HCT116 (cell line): ENCODE results near the gene PLD3. TPM values are rescaled to one million over a fixed set of nuclear protein-coding genes. Genes with fewer than 3 reads are reported as not detected.

Source experiments
- ATAC-seq: fragments of 200-7000 bp; cut with Tn5 transposase; 2 replicates; pipeline ENCODE4 v1.9.1; 2020; ENCODE audit warnings: mild to moderate bottlenecking, moderate library complexity
- BruUV-seq: library from RNA; stranded (reverse); fragments of 400-500 nt; replicated peaks from 2 replicates; lab custom pipeline; 2021; lab: Mats Ljungman, UMichigan
- CTCF ChIA-PET: fragments of 300-600 bp; sonication (Branson Sonifier 250); formaldehyde crosslinking; loops from one replicate; lab custom pipeline; 2021; ENCODE audit warnings: antibody characterized with exemption; lab: Charles Lee
- POLR2A ChIA-PET: fragments of 300-600, 350-600 bp; sonication (Branson Sonifier 250); formaldehyde crosslinking; loops from one replicate; lab custom pipeline; 2021; ENCODE audit warnings: antibody characterized with exemption; lab: Charles Lee
- RAD21 ChIA-PET, 2 experiments: fragments of 300-600 bp; sonication (Branson Sonifier 250); formaldehyde crosslinking; loops; one replicate each; lab custom pipeline; 2023; ENCODE audit warnings: low total read pairs in 2 of 2; ENCODE audit not compliant: uncharacterized antibody in 2 of 2, unreplicated experiment in 2 of 2, low non-redundant PET in 1 of 2; lab: Charles Lee
- DNase-seq: peaks from one replicate; pipeline ENCODE4 v3.0.0-alpha.2; 2010; ENCODE audit warnings: low read depth, low spot score
- H2AFZ ChIP-seq: fragments of 200-600 bp; shearing (Covaris generic), sonication (generic); 2 replicates; pipeline ENCODE4 v1.6.1; 2017; ENCODE audit warnings: low read depth, mixed run types, mixed read lengths, antibody characterized with exemption, low read length; ENCODE audit not compliant: poor library complexity, severe bottlenecking
- H3K27ac ChIP-seq: 2 replicates; pipeline ENCODE4 v1.5.1; 2012; ENCODE audit warnings: low read depth, low read length
- H3K27me3 ChIP-seq: fragments of 200-600 bp; sonication (generic); 2 replicates; pipeline ENCODE4 v1.6.1; 2016; ENCODE audit warnings: mixed run types, low read length, mixed read lengths; ENCODE audit not compliant: insufficient read depth
- H3K36me3 ChIP-seq, 2 experiments: fragments of 200-500 bp in 1 of 2; fragments of 200-600 bp in 1 of 2; sonication (Bioruptor generic) in 1 of 2; sonication (generic) in 1 of 2; 2 replicates each; pipeline versions ENCODE4 v1.5.1 to v1.6.1; 2014 to 2016; ENCODE audit warnings: low read length in 2 of 2, inconsistent platforms in 1 of 2, mixed read lengths in 1 of 2, mixed run types in 1 of 2; ENCODE audit not compliant: insufficient read depth in 2 of 2, control insufficient read depth in 1 of 2
- H3K4me1 ChIP-seq, 2 experiments: fragments of 200-600 bp in 1 of 2; sonication (generic) in 1 of 2; 2 replicates each; pipeline versions ENCODE4 v1.5.1 to v1.6.1; 2012 to 2017; ENCODE audit warnings: low read length in 2 of 2, inconsistent platforms in 1 of 2, mild to moderate bottlenecking in 1 of 2, mixed read lengths in 1 of 2, mixed run types in 1 of 2, moderate library complexity in 1 of 2; ENCODE audit not compliant: insufficient read depth in 2 of 2, control insufficient read depth in 1 of 2
- H3K4me2 ChIP-seq: fragments of 200-600 bp; sonication (generic); 2 replicates; pipeline ENCODE4 v1.6.1; 2017; ENCODE audit warnings: mixed run types, low read length, mixed read lengths
- H3K4me3 ChIP-seq, 2 experiments: fragments of 200-600 bp in 1 of 2; sonication (generic) in 1 of 2; replicated peaks in 1 of 2; 2 replicates each; pipeline ENCODE4 v1.5.1; 2011 to 2016; ENCODE audit warnings: low read length in 2 of 2, control low read depth in 1 of 2, low read depth in 1 of 2, mild to moderate bottlenecking in 1 of 2, mixed read lengths in 1 of 2, mixed run types in 1 of 2
- H3K79me2 ChIP-seq: fragments of 200-600 bp; sonication (generic); 2 replicates; pipeline ENCODE4 v1.6.1; 2017; ENCODE audit warnings: mild to moderate bottlenecking, mixed run types, low read length, moderate library complexity, mixed read lengths; ENCODE audit not compliant: insufficient read depth
- H3K9ac ChIP-seq: fragments of 200-600 bp; sonication (generic); 2 replicates; pipeline ENCODE4 v1.6.1; 2016; ENCODE audit warnings: low read length, mixed read lengths
- H3K9me2 ChIP-seq: fragments of 200-600 bp; sonication (generic), shearing (Covaris generic); 2 replicates; pipeline ENCODE4 v1.6.1; 2017; ENCODE audit warnings: mixed run types, mild to moderate bottlenecking, moderate library complexity; ENCODE audit not compliant: insufficient read depth
- H3K9me3 ChIP-seq, 2 experiments: fragments of 200-500 bp in 1 of 2; fragments of 200-600 bp in 1 of 2; sonication (Bioruptor generic) in 1 of 2; sonication (generic) in 1 of 2; 2 replicates each; pipeline ENCODE4 v1.6.1; 2014 to 2017; ENCODE audit warnings: low read length in 2 of 2, mixed read lengths in 2 of 2, inconsistent platforms in 1 of 2, low read depth in 1 of 2, mild to moderate bottlenecking in 1 of 2, mixed run types in 1 of 2, moderate library complexity in 1 of 2; ENCODE audit not compliant: control insufficient read depth in 1 of 2, insufficient read depth in 1 of 2
- H4K20me1 ChIP-seq: fragments of 200-600 bp; sonication (generic), shearing (Covaris generic); 2 replicates; pipeline ENCODE4 v1.6.1; 2017; ENCODE audit warnings: mixed run types, mild to moderate bottlenecking, moderate library complexity; ENCODE audit not compliant: insufficient read depth
- CBX3 ChIP-seq: IDR thresholded peaks from 2 replicates; pipeline ENCODE4 v1.6.1; 2012; ENCODE audit warnings: low read depth
- CEBPB ChIP-seq: IDR thresholded peaks from 2 replicates; pipeline ENCODE4 v1.6.1; 2012; ENCODE audit warnings: low read depth
- EGR1 ChIP-seq: IDR thresholded peaks from 2 replicates; pipeline ENCODE4 v1.6.1; 2012; ENCODE audit warnings: low read depth
- ELF1 ChIP-seq: IDR thresholded peaks from 2 replicates; pipeline ENCODE4 v1.6.1; 2012; ENCODE audit warnings: low read depth, borderline replicate concordance
- EZH2 ChIP-seq: fragments of 200-600 bp; sonication (generic); IDR thresholded peaks from 2 replicates; pipeline ENCODE4 v1.6.1; 2017; ENCODE audit warnings: antibody characterized with exemption, mixed run types
- EZH2phosphoT487 ChIP-seq: fragments of 200-600 bp; IDR thresholded peaks from 2 replicates; pipeline ENCODE4 v1.6.1; 2018; ENCODE audit warnings: antibody characterized with exemption, borderline replicate concordance
- FOSL1 ChIP-seq: IDR thresholded peaks from 2 replicates; pipeline ENCODE4 v1.6.1; 2012; ENCODE audit warnings: low read depth
- JUND ChIP-seq: IDR thresholded peaks from 2 replicates; pipeline ENCODE4 v1.6.1; 2012
- RAD21 ChIP-seq: IDR thresholded peaks from 2 replicates; pipeline ENCODE4 v1.6.1; 2012; ENCODE audit warnings: low read depth, mild to moderate bottlenecking
- SRF ChIP-seq: IDR thresholded peaks from 2 replicates; pipeline ENCODE4 v1.6.1; 2012; ENCODE audit warnings: low read depth
- TCF7L2 ChIP-seq: IDR thresholded peaks from 2 replicates; pipeline ENCODE4 v1.7.0; 2011; ENCODE audit warnings: borderline replicate concordance, inconsistent platforms; ENCODE audit not compliant: insufficient read depth, insufficient read length; ENCODE audit errors: extremely low read depth
- ZFX ChIP-seq: fragments of 450-650 bp; IDR thresholded peaks from 2 replicates; pipeline ENCODE4 v1.6.1; 2017
- ZNF274 ChIP-seq: fragments of 200-500 bp; sonication (Bioruptor generic); IDR thresholded peaks from 2 replicates; pipeline ENCODE4 v1.6.1; 2014; ENCODE audit warnings: mild to moderate bottlenecking, low read depth, low read length, inconsistent platforms
- intact Hi-C: fragments of 100-400 bp; cut with micrococcal nuclease; formaldehyde crosslinking; loops from 2 replicates; pipeline ENCODE4 v1.10.0; 2022
- total RNA-seq: library from RNA; stranded (reverse); gene quantifications from one replicate; pipeline ENCODE4 v1.2.1, GENCODE V29; 2021; ENCODE audit not compliant: unreplicated experiment
- TF ChIP-seq, protein P1 (sequence below): IDR thresholded peaks from 2 replicates; pipeline ENCODE4 v1.6.1; 2012
- TF ChIP-seq, protein P2 (sequence below), 3 experiments: fragments of 200-600 bp in 1 of 3; sonication (generic) in 1 of 3; IDR thresholded peaks in 2 of 3; conservative IDR thresholded peaks in 1 of 3; 2 replicates each; pipeline ENCODE4 v1.5.1; 2012 to 2017; ENCODE audit warnings: low read depth in 2 of 3, low read length in 2 of 3, antibody characterized with exemption in 1 of 3, borderline replicate concordance in 1 of 3, control low read depth in 1 of 3, mild to moderate bottlenecking in 1 of 3, mixed read lengths in 1 of 3, mixed run types in 1 of 3, moderate library complexity in 1 of 3; ENCODE audit not compliant: insufficient read depth in 1 of 3
- TF ChIP-seq, protein P3 (sequence below): IDR thresholded peaks from 2 replicates; pipeline ENCODE4 v1.6.1; 2012; ENCODE audit warnings: low read depth
- TF ChIP-seq, protein P4 (sequence below): IDR thresholded peaks from 2 replicates; pipeline ENCODE4 v1.6.1; 2012
- TF ChIP-seq, protein P5 (sequence below): IDR thresholded peaks from 2 replicates; pipeline ENCODE4 v1.6.1; 2011; ENCODE audit warnings: mild to moderate bottlenecking, low read length, moderate library complexity; ENCODE audit not compliant: insufficient replicate concordance; ENCODE audit errors: extremely low read depth

The PLD3 gene
- total RNA-seq, 1 experiment from 2014 or later, result 123 TPM

DNA sequence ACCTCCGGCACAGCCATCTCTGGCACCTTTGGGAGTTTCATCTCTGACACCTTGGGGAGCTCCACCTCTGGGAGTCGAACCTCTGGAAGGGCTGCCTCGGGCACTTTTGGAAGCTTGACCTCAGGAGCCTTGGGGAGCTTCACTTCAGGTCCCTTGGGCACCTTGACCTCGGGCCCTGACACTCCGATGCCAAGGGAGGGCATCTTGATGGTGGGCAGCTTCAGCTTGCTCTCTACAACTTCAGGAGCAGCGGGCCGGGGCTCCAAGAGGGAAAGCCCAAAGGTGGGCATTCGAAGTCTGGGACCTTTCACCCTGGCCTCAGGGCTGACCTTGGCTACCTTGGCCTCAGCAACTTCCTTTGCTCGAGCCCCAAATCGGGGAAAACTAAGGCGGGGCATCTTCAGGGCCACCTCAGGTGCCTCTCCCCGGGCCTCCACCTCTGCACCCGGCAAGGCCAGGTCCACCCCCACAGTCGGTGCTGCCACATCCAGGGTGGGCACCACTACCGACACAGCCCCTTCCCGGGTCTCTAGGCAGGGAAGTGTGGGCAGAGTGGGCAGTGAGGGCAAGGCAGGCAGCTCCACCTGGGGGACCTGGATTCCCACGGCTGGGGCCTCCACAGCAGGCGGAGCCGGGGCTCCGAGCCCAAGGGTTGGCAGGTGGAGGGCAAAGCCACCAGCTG lies 48.5 kb downstream of the PLD3 start:
- H3K4me1 ChIP-seq, result peaks cover 14 to 33% of the 10 kb centered on the region in 2 experiments
- ATAC-seq, result no peak
- POLR2A ChIA-PET, result no interaction called here
- intact Hi-C loops, result no loop called here
- no peaks in the 10 kb centered on the region for H3K27me3 ChIP-seq
- TF ChIP-seq, protein P1, sequence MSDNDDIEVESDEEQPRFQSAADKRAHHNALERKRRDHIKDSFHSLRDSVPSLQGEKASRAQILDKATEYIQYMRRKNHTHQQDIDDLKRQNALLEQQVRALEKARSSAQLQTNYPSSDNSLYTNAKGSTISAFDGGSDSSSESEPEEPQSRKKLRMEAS, result no peak
- TF ChIP-seq, protein P2, sequence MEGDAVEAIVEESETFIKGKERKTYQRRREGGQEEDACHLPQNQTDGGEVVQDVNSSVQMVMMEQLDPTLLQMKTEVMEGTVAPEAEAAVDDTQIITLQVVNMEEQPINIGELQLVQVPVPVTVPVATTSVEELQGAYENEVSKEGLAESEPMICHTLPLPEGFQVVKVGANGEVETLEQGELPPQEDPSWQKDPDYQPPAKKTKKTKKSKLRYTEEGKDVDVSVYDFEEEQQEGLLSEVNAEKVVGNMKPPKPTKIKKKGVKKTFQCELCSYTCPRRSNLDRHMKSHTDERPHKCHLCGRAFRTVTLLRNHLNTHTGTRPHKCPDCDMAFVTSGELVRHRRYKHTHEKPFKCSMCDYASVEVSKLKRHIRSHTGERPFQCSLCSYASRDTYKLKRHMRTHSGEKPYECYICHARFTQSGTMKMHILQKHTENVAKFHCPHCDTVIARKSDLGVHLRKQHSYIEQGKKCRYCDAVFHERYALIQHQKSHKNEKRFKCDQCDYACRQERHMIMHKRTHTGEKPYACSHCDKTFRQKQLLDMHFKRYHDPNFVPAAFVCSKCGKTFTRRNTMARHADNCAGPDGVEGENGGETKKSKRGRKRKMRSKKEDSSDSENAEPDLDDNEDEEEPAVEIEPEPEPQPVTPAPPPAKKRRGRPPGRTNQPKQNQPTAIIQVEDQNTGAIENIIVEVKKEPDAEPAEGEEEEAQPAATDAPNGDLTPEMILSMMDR (IDR thresholded peaks at IDR 0.05 in 2 of 3, conservative IDR thresholded peaks at IDR 0.05 in 1 of 3; ENCODE audit: borderline replicate concordance in 1 of 3, insufficient read depth in 1 of 3, low read depth in 2 of 3, low read length in 2 of 3), result no peak
- TF ChIP-seq EGR1 (no peak), CBX3 (no peak), EZH2 (no peak), CEBPB (no peak), EZH2phosphoT487 (no peak), RAD21 (no peak), ZNF274 (no peak), TCF7L2 (no peak), SRF (no peak), JUND (no peak), ELF1 (no peak), ZFX (no peak), FOSL1 (no peak)
- TF ChIP-seq, protein P3, sequence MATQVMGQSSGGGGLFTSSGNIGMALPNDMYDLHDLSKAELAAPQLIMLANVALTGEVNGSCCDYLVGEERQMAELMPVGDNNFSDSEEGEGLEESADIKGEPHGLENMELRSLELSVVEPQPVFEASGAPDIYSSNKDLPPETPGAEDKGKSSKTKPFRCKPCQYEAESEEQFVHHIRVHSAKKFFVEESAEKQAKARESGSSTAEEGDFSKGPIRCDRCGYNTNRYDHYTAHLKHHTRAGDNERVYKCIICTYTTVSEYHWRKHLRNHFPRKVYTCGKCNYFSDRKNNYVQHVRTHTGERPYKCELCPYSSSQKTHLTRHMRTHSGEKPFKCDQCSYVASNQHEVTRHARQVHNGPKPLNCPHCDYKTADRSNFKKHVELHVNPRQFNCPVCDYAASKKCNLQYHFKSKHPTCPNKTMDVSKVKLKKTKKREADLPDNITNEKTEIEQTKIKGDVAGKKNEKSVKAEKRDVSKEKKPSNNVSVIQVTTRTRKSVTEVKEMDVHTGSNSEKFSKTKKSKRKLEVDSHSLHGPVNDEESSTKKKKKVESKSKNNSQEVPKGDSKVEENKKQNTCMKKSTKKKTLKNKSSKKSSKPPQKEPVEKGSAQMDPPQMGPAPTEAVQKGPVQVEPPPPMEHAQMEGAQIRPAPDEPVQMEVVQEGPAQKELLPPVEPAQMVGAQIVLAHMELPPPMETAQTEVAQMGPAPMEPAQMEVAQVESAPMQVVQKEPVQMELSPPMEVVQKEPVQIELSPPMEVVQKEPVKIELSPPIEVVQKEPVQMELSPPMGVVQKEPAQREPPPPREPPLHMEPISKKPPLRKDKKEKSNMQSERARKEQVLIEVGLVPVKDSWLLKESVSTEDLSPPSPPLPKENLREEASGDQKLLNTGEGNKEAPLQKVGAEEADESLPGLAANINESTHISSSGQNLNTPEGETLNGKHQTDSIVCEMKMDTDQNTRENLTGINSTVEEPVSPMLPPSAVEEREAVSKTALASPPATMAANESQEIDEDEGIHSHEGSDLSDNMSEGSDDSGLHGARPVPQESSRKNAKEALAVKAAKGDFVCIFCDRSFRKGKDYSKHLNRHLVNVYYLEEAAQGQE, result no peak
- TF ChIP-seq, protein P4, sequence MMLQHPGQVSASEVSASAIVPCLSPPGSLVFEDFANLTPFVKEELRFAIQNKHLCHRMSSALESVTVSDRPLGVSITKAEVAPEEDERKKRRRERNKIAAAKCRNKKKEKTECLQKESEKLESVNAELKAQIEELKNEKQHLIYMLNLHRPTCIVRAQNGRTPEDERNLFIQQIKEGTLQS, result no peak
- TF ChIP-seq, protein P5, sequence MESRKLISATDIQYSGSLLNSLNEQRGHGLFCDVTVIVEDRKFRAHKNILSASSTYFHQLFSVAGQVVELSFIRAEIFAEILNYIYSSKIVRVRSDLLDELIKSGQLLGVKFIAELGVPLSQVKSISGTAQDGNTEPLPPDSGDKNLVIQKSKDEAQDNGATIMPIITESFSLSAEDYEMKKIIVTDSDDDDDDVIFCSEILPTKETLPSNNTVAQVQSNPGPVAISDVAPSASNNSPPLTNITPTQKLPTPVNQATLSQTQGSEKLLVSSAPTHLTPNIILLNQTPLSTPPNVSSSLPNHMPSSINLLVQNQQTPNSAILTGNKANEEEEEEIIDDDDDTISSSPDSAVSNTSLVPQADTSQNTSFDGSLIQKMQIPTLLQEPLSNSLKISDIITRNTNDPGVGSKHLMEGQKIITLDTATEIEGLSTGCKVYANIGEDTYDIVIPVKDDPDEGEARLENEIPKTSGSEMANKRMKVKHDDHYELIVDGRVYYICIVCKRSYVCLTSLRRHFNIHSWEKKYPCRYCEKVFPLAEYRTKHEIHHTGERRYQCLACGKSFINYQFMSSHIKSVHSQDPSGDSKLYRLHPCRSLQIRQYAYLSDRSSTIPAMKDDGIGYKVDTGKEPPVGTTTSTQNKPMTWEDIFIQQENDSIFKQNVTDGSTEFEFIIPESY, result no peak
- no peaks in the 10 kb centered on the region for H4K20me1 ChIP-seq
- H2AFZ ChIP-seq, result no peak overlapping the region
- no peak for DNase-seq
- no peaks in the 10 kb centered on the region for H3K36me3 ChIP-seq
- RAD21 ChIA-PET, result no interaction called here
- H3K79me2 ChIP-seq, result no peaks in the 10 kb centered on the region
- no peak overlapping the region for H3K4me2 ChIP-seq
- no TSS peak for BruUV-seq
- CTCF ChIA-PET, result no interaction called here
- H3K9ac ChIP-seq, result no peak overlapping the region
- H3K9me3 ChIP-seq, result no peaks in the 10 kb centered on the region
- H3K27ac ChIP-seq, result no peak overlapping the region
- no peak overlapping the region for H3K4me3 ChIP-seq
- H3K9me2 ChIP-seq, result no peaks in the 10 kb centered on the region
